Choroid plexus epithelial cell (primary cell): ENCODE results near the gene FAM200B.

Experiments
- DNase-seq: peaks from one replicate; pipeline ENCODE4 v3.0.0-alpha.2; 2010; ENCODE audit warnings: low read depth
- H3K4me3 ChIP-seq: 2 replicates; pipeline ENCODE4 v1.5.1; 2011; ENCODE audit warnings: low read depth, mild to moderate bottlenecking, control low read depth, low read length, moderate library complexity
- TF ChIP-seq, protein P1 (sequence below): conservative IDR thresholded peaks from 2 replicates; pipeline ENCODE4 v1.5.1; 2011; ENCODE audit warnings: low read depth, mild to moderate bottlenecking, control low read depth, inconsistent platforms, low read length, moderate library complexity

FAM200B gene

GRCh38 chr4:15657366-15657765 is 24.3 kb upstream of the FAM200B start:
- H3K4me3 ChIP-seq, result no peak overlapping the region
- TF ChIP-seq, protein P1, sequence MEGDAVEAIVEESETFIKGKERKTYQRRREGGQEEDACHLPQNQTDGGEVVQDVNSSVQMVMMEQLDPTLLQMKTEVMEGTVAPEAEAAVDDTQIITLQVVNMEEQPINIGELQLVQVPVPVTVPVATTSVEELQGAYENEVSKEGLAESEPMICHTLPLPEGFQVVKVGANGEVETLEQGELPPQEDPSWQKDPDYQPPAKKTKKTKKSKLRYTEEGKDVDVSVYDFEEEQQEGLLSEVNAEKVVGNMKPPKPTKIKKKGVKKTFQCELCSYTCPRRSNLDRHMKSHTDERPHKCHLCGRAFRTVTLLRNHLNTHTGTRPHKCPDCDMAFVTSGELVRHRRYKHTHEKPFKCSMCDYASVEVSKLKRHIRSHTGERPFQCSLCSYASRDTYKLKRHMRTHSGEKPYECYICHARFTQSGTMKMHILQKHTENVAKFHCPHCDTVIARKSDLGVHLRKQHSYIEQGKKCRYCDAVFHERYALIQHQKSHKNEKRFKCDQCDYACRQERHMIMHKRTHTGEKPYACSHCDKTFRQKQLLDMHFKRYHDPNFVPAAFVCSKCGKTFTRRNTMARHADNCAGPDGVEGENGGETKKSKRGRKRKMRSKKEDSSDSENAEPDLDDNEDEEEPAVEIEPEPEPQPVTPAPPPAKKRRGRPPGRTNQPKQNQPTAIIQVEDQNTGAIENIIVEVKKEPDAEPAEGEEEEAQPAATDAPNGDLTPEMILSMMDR, result no peak
- DNase-seq, result no peak

GRCh38 chr4:15658136-15658770 is 23.4 kb upstream of the FAM200B start:
- no peak for DNase-seq
- TF ChIP-seq, protein P1, result no peak
- H3K4me3 ChIP-seq, result no peak overlapping the region

- TF ChIP-seq, protein P1, result no peak
- H3K4me3 ChIP-seq, result no peak overlapping the region
- DNase-seq, result no peak
These were observed 22.8 kb upstream of the FAM200B start for GRCh38 chr4:15658781-15659180.

GRCh38 chr4:15659768-15660570 is 21.7 kb upstream of the FAM200B start:
- DNase-seq, result peak; percentile 91
- no peak overlapping the region for H3K4me3 ChIP-seq
- TF ChIP-seq, protein P1, result no peak

GRCh38 chr4:15665753-15666365 is 15.8 kb upstream of the FAM200B start:
- TF ChIP-seq, protein P1, result no peak
- DNase-seq, result peak; percentile 61
- no peak overlapping the region for H3K4me3 ChIP-seq

- H3K4me3 ChIP-seq, result no peak overlapping the region
- TF ChIP-seq, protein P1, result no peak
- DNase-seq, result no peak
These were observed 14.6 kb upstream of the FAM200B start for GRCh38 chr4:15667006-15667405.
